ENCODE results near the gene NLGN4X.

GRCh38 chrX:5867778-5868177, 360.9 kb downstream of the NLGN4X start:
- TF ChIP-seq, protein P1, sequence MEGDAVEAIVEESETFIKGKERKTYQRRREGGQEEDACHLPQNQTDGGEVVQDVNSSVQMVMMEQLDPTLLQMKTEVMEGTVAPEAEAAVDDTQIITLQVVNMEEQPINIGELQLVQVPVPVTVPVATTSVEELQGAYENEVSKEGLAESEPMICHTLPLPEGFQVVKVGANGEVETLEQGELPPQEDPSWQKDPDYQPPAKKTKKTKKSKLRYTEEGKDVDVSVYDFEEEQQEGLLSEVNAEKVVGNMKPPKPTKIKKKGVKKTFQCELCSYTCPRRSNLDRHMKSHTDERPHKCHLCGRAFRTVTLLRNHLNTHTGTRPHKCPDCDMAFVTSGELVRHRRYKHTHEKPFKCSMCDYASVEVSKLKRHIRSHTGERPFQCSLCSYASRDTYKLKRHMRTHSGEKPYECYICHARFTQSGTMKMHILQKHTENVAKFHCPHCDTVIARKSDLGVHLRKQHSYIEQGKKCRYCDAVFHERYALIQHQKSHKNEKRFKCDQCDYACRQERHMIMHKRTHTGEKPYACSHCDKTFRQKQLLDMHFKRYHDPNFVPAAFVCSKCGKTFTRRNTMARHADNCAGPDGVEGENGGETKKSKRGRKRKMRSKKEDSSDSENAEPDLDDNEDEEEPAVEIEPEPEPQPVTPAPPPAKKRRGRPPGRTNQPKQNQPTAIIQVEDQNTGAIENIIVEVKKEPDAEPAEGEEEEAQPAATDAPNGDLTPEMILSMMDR (conservative IDR thresholded peaks at IDR 0.05; ENCODE audit: low read depth, low read length): no peak
- TF ChIP-seq EZH2 (IDR thresholded peaks at IDR 0.05; ENCODE audit: borderline replicate concordance, low read depth, low read length, poor library complexity, severe bottlenecking): no peak
